Measurements from ENCODE around the gene MYO10. TPM values are rescaled to one million over a fixed set of nuclear protein-coding genes. Genes with fewer than 3 reads are reported as not detected.

MYO10 gene
- polyA plus RNA-seq, 1 donor, result 30.7 TPM

DNA sequence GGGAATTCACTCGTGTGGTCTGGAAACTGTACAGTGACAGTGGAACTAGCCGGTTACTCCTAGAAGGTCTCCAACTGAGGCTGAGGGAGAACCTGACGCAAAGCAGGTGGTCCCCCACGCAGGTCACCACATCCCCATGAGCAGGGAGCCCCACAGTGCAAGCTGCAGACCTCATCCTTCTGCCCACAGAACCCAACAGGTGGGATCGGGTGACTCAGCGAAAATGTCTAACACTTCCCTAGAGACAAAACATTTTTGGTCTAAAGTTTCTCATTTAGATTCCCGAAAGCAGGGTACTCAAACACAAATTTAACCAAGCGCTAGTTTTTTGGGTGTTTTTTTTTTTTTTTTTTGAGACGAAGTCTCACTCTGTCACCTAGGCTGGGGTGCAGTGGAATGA is 256.9 kb downstream of the MYO10 start:
- no CpG with 5 or more reads among the region's 9 CpGs for WGBS (ENCODE audit: insufficient coverage, low lambda C conversion rate)
- Histone ChIP-seq H3K9me3 (ENCODE audit: control insufficient read depth, low read depth, low read length) (no peaks in the 10 kb centered on the region), H3K36me3 (ENCODE audit: control insufficient read depth, insufficient read depth, low read length) (peaks cover 71% of the 10 kb centered on the region), H3K27ac (ENCODE audit: low read length) (no peak overlapping the region), H3K4me3 (ENCODE audit: low read length) (no peak overlapping the region), H3K27me3 (ENCODE audit: control insufficient read depth, insufficient read depth, low read length) (no peaks in the 10 kb centered on the region), H3K4me1 (ENCODE audit: control insufficient read depth, insufficient read depth, low read length) (no peaks in the 10 kb centered on the region)
- no peak for DNase-seq

DNA sequence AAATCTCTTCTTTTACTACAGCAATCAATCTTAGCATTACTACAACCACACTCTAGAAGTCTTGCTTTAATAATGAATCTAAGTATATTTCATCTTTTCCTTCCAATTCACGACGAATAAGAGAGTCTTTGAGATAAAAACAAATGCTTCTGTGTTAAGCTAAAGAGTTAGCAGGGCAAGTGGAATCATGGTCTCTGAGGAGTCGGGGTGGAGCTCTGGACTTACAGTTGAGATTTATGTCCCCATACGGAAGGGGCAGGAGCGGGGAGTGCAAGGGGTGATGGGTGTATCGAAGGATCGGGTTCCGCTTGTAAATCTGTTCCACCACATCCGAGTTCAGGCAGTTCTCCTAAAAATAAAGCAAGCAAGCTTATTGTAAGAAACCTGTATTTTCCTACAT is 260.3 kb downstream of the MYO10 start:
- H3K4me1 ChIP-seq (ENCODE audit: control insufficient read depth, insufficient read depth, low read length), result no peaks in the 10 kb centered on the region
- WGBS (ENCODE audit: insufficient coverage, low lambda C conversion rate), result 80% methylated on average over 3 of the region's 9 CpGs
- H3K27ac ChIP-seq (ENCODE audit: low read length), result no peak overlapping the region
- no peak for DNase-seq
- H3K4me3 ChIP-seq (ENCODE audit: low read length), result no peak overlapping the region
- H3K27me3 ChIP-seq (ENCODE audit: control insufficient read depth, insufficient read depth, low read length), result no peaks in the 10 kb centered on the region
- H3K9me3 ChIP-seq (ENCODE audit: control insufficient read depth, low read depth, low read length), result no peaks in the 10 kb centered on the region
- H3K36me3 ChIP-seq (ENCODE audit: control insufficient read depth, insufficient read depth, low read length), result peaks cover 72% of the 10 kb centered on the region

DNA sequence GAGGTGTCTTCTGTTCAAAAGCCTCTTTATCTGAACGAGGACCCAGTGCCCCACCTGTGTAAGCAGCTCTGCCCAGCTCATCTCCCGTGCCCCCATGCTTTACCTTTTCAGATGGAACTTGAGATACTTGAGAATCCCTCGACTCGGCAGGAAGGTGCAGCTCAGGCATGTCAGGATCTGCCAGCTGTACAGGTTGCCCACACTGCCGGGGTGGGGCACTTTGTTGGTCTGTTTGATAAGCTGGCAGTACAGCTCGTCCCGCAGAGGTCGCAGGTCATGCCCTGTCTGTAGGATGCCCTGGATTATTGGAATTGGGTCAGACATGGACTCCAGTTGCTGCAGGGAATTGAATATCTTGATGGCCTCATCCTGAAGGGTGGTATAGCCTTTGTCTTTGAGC is 261.3 kb downstream of the MYO10 start:
- Histone ChIP-seq H3K36me3 (ENCODE audit: control insufficient read depth, insufficient read depth, low read length) (peaks cover 69% of the 10 kb centered on the region), H3K4me1 (ENCODE audit: control insufficient read depth, insufficient read depth, low read length) (no peaks in the 10 kb centered on the region), H3K4me3 (ENCODE audit: low read length) (no peak overlapping the region), H3K27ac (ENCODE audit: low read length) (no peak overlapping the region), H3K9me3 (ENCODE audit: control insufficient read depth, low read depth, low read length) (no peaks in the 10 kb centered on the region), H3K27me3 (ENCODE audit: control insufficient read depth, insufficient read depth, low read length) (no peaks in the 10 kb centered on the region)
- no CpG with 5 or more reads among the region's 8 CpGs for WGBS (ENCODE audit: insufficient coverage, low lambda C conversion rate)
- DNase-seq, result no peak

DNA sequence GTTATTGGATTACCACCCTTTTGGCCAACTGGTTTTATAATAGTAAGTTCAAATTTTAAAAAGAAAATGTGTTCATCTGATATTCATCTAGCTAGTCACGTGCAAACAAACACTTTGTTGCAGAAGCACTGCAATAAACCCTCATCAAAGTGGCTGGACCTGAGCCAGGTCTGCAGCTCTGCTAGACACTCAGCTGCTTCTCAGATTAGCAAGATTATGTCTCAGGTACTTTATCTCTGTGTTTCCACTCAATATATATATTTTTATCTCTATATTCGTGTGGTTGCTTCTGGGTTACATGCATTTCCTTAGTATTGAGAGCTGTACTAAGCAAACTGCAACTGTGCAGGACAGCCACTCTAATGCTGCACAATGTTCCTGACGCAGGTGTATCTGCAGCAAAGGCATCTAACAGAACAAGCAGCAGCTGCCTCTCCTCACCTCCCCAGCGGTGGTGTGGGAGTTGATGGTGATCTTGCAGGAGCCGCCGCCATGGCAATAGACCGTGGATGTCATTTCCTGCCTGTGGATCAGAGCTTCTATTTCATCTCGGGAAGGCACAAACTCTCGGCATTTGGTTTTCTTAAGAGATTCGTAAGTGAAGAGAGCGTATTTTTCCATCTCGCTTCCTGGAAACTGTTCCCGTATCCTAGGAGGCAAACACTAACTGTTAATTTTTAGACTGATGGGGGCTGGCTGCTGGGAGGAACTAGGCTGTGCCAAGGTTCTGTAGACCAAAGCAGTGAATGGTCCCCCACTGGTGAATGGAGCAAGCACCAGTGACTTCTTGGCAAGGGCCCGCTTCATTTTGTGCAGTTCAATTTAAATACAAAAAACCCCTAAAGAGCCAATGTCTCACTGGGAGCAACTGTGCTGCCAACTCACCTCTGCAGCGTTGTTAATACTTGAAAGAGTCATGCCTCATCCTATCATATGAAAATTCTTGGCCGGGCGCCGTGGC is 262.6 kb downstream of the MYO10 start:
- H3K27ac ChIP-seq (ENCODE audit: low read length), result no peak overlapping the region
- peaks cover 67% of the 10 kb centered on the region for H3K36me3 ChIP-seq (ENCODE audit: control insufficient read depth, insufficient read depth, low read length)

DNA sequence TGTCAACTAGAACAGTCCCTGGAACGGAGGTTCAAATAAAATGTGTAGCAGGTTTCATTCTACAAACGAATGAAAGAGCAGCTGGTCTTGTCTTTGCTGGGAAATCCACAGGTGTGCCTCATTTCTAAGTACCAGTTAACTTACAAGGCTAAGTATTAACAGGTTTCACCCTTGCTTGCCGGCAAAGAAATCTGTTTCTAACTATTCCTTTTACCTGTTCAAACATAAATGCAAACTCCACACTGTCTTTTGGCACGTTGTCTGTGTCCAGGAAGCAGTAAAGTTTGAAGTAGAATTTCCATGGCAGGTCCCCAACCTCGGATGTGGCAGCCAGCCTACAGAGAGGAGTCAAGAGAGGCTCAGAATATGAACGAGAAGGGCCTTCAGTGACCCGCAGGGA is 264.9 kb downstream of the MYO10 start:
- no peak overlapping the region for H3K4me3 ChIP-seq (ENCODE audit: low read length)
- H3K9me3 ChIP-seq (ENCODE audit: control insufficient read depth, low read depth, low read length), result no peaks in the 10 kb centered on the region
- H3K27ac ChIP-seq (ENCODE audit: low read length), result no peak overlapping the region
- H3K27me3 ChIP-seq (ENCODE audit: control insufficient read depth, insufficient read depth, low read length), result no peaks in the 10 kb centered on the region
- no peaks in the 10 kb centered on the region for H3K4me1 ChIP-seq (ENCODE audit: control insufficient read depth, insufficient read depth, low read length)
- peaks cover 89% of the 10 kb centered on the region for H3K36me3 ChIP-seq (ENCODE audit: control insufficient read depth, insufficient read depth, low read length)
- WGBS (ENCODE audit: insufficient coverage, low lambda C conversion rate), result no CpG with 5 or more reads among the region's 7 CpGs
- no peak for DNase-seq

More for the DNA sequence above, 262.6 kb downstream of the MYO10 start:
- H3K4me1 ChIP-seq (ENCODE audit: control insufficient read depth, insufficient read depth, low read length), result no peaks in the 10 kb centered on the region
- no peaks in the 10 kb centered on the region for H3K9me3 ChIP-seq (ENCODE audit: control insufficient read depth, low read depth, low read length)
- no peaks in the 10 kb centered on the region for H3K27me3 ChIP-seq (ENCODE audit: control insufficient read depth, insufficient read depth, low read length)
- no peak overlapping the region for H3K4me3 ChIP-seq (ENCODE audit: low read length)
- 0% methylated on average over 1 of the region's 18 CpGs for WGBS (ENCODE audit: insufficient coverage, low lambda C conversion rate)
- DNase-seq, result no peak

DNA sequence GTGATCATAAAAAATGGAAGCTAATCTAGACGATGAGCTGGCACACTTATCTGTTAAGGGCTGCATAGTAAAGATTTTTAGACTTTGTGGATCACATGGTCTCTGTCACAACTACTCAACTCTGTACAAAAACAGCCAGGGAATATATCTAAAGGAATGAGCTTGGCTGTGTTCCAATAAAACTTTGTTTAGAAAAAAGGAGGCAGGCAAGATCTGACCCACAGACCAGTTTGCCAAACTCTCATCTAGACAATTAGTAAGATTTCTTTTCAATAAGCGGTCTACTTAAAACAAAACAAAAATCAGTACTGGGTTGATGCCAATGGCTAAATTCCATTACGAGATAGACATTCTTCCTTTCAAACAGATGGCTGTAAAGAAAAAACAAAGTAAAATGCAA is 266.3 kb downstream of the MYO10 start:
- Histone ChIP-seq H3K9me3 (ENCODE audit: control insufficient read depth, low read depth, low read length) (no peaks in the 10 kb centered on the region), H3K4me3 (ENCODE audit: low read length) (no peak overlapping the region), H3K27me3 (ENCODE audit: control insufficient read depth, insufficient read depth, low read length) (no peaks in the 10 kb centered on the region), H3K36me3 (ENCODE audit: control insufficient read depth, insufficient read depth, low read length) (peaks cover 84% of the 10 kb centered on the region), H3K27ac (ENCODE audit: low read length) (no peak overlapping the region), H3K4me1 (ENCODE audit: control insufficient read depth, insufficient read depth, low read length) (no peaks in the 10 kb centered on the region)
- WGBS (ENCODE audit: insufficient coverage, low lambda C conversion rate), result 80% methylated on average over 1 of the region's 3 CpGs
- DNase-seq, result no peak

DNA sequence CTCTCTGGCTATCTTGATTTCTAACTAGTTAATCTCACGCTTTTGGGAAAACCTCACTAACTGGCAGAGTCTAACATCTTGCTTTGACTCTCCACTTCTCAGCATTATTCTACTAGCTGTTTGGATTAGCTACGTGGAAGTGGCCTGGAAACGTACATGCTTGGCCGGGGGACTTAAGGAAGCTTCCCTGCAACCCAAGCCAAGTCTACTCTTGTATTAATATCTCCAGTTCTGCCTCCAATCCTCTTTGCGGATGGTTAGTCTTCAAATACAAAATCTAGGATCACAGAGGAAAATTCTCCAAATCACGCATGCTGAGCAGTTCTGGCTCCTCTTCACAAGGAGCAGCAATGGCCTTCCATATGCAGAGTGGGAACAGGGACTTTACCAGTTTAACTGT is 267.5 kb downstream of the MYO10 start:
- no peaks in the 10 kb centered on the region for H3K27me3 ChIP-seq (ENCODE audit: control insufficient read depth, insufficient read depth, low read length)
- peaks cover 86% of the 10 kb centered on the region for H3K36me3 ChIP-seq (ENCODE audit: control insufficient read depth, insufficient read depth, low read length)
- 100% methylated on average over 1 of the region's 6 CpGs for WGBS (ENCODE audit: insufficient coverage, low lambda C conversion rate)
- no peak for DNase-seq
- no peak overlapping the region for H3K27ac ChIP-seq (ENCODE audit: low read length)
- H3K4me1 ChIP-seq (ENCODE audit: control insufficient read depth, insufficient read depth, low read length), result no peaks in the 10 kb centered on the region
- no peaks in the 10 kb centered on the region for H3K9me3 ChIP-seq (ENCODE audit: control insufficient read depth, low read depth, low read length)
- H3K4me3 ChIP-seq (ENCODE audit: low read length), result no peak overlapping the region

DNA sequence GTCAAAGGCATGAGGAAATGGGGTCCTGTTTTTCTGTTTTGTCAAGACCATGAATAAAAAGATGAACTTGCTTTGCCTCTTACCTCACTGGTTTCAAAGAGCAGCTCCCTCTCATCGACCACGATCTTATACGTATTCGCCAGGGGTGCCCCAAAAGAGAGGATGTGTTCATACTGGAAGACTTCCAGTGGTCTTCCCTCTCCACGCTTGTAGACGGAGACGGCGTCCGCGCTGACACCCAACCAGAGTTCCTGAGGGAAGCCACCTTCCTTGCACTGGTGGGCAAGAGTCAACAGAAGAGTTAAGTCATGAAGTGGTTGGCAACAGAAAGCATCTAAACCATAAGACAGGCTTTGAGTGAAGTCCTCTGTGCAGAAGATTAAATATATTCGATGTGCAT is 267.9 kb downstream of the MYO10 start:
- Histone ChIP-seq H3K4me3 (ENCODE audit: low read length) (no peak overlapping the region), H3K36me3 (ENCODE audit: control insufficient read depth, insufficient read depth, low read length) (peaks cover 81% of the 10 kb centered on the region), H3K4me1 (ENCODE audit: control insufficient read depth, insufficient read depth, low read length) (no peaks in the 10 kb centered on the region), H3K27ac (ENCODE audit: low read length) (no peak overlapping the region), H3K9me3 (ENCODE audit: control insufficient read depth, low read depth, low read length) (no peaks in the 10 kb centered on the region), H3K27me3 (ENCODE audit: control insufficient read depth, insufficient read depth, low read length) (no peaks in the 10 kb centered on the region)
- DNase-seq, result no peak
- no CpG with 5 or more reads among the region's 11 CpGs for WGBS (ENCODE audit: insufficient coverage, low lambda C conversion rate)

DNA sequence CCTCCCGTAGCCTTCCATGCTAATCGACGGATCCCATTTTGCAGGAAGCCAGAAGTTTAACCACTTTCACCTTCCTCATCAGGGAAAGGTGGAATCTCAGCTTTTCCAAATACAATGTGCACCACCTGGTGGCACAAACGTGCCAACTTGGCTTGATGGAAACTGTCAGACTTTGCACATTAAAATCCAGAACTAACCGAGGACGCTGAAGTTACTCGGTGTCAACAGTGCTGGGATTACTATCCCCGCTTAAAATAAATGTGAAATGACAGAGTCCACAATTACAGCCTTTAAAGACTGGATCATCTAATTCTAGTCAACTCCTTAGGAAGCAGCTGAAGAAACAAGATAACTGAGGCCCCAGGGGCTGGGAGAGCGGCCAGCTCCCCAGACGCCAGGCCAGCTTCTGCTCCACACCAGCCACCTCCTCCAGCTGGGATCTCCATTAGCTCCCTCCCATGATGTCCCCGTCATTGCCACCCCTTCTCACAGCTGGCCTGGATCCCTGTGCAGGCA is 269.1 kb downstream of the MYO10 start:
- Histone ChIP-seq H3K27ac (ENCODE audit: low read length) (no peak overlapping the region), H3K36me3 (ENCODE audit: control insufficient read depth, insufficient read depth, low read length) (peaks cover 72% of the 10 kb centered on the region)
- peak; percentile 21 to 26 for DNase-seq

DNA sequence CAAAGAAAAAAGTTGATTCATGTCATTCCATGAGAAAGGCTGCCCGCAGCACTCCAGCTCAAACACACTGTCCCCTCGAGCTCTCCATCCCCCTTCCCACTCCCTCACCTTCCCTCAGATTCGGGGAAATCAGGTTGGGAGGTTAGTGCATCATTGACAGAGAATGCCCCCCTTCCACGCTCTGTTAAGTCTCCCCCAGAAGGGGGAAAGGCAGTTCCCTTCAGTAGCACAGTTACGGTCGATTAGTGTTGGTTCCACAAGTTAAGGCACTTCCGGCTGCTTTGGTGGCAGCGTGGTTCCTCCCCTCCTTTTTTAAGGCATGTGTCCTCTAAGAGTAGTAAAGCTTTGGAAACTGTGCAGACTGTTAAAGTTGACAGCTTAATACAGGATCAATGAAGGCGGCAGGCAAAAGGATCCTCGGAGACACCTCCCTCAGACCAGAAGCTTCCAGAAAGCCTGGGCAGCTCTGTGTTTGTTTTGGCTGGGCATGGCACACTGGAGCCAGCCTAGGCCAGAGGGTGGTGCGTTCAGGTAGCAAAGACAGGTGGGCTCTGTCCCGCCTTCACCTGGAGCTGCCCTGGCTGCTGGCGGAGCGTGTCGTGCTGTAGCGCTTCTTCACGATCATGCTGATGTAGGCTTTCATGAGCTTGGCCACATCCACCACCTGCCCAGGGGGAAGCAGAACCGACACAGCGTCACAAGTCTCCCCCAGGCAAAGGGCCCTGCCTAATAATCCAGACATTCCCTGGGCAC is 269.8 kb downstream of the MYO10 start:
- no peaks in the 10 kb centered on the region for H3K27me3 ChIP-seq (ENCODE audit: control insufficient read depth, insufficient read depth, low read length)
- H3K4me1 ChIP-seq (ENCODE audit: control insufficient read depth, insufficient read depth, low read length), result no peaks in the 10 kb centered on the region
- no peak overlapping the region for H3K4me3 ChIP-seq (ENCODE audit: low read length)
- peaks cover 65% of the 10 kb centered on the region for H3K36me3 ChIP-seq (ENCODE audit: control insufficient read depth, insufficient read depth, low read length)
- no CpG with 5 or more reads among the region's 19 CpGs for WGBS (ENCODE audit: insufficient coverage, low lambda C conversion rate)
- H3K9me3 ChIP-seq (ENCODE audit: control insufficient read depth, low read depth, low read length), result no peaks in the 10 kb centered on the region
- no peak overlapping the region for H3K27ac ChIP-seq (ENCODE audit: low read length)
- DNase-seq, result no peak

More for the DNA sequence above, 269.1 kb downstream of the MYO10 start:
- Histone ChIP-seq H3K27me3 (ENCODE audit: control insufficient read depth, insufficient read depth, low read length) (no peaks in the 10 kb centered on the region), H3K4me1 (ENCODE audit: control insufficient read depth, insufficient read depth, low read length) (no peaks in the 10 kb centered on the region), H3K9me3 (ENCODE audit: control insufficient read depth, low read depth, low read length) (no peaks in the 10 kb centered on the region), H3K4me3 (ENCODE audit: low read length) (no peak overlapping the region)
- no CpG with 5 or more reads among the region's 11 CpGs for WGBS (ENCODE audit: insufficient coverage, low lambda C conversion rate)
